Activated CD8-positive, alpha-beta T cell treated with anti-CD3 and anti-CD28 coated beads, Interleukin-2, amount 10 ng/mL, durations not matched to agents 7 days and 5 days (primary cell): ENCODE data around the gene NOTCH1. TPM values are rescaled to one million over a fixed set of nuclear protein-coding genes. Genes with fewer than 3 reads are reported as not detected.

ENCODE experiments used
- ATAC-seq: fragments of 150-1000 bp; cut with Tn5 transposase; one replicate; pipeline ENCODE4 v1.10.0; 2021; ENCODE audit warnings: moderate library complexity
- CTCF ChIA-PET: fragments of 350-600 bp; sonication (Branson Sonifier 250); formaldehyde crosslinking; loops from one replicate; lab custom pipeline; 2021; ENCODE audit warnings: antibody characterized with exemption; lab: Charles Lee
- POLR2A ChIA-PET: fragments of 350-600 bp; sonication (Branson Sonifier 250); formaldehyde crosslinking; loops from one replicate; lab custom pipeline; 2021; ENCODE audit warnings: antibody characterized with exemption; lab: Charles Lee
- DNase-seq: peaks from one replicate; pipeline ENCODE4 v3.0.0-alpha.2; 2020
- H3K27ac Mint-ChIP-seq: one replicate; pipeline ENCODE4 v1.8.0; 2021; ENCODE audit warnings: mild to moderate bottlenecking, mixed read lengths
- H3K27me3 Mint-ChIP-seq: one replicate; pipeline ENCODE4 v1.8.0; 2021; ENCODE audit warnings: low read depth, mixed read lengths
- H3K36me3 Mint-ChIP-seq: one replicate; pipeline ENCODE4 v1.8.0; 2021; ENCODE audit warnings: low read depth, mixed read lengths
- H3K4me1 Mint-ChIP-seq: one replicate; pipeline ENCODE4 v1.8.0; 2021; ENCODE audit warnings: low read depth, mixed read lengths
- H3K4me3 Mint-ChIP-seq: one replicate; pipeline ENCODE4 v1.8.0; 2021; ENCODE audit warnings: mild to moderate bottlenecking, mixed read lengths
- H3K9me3 Mint-ChIP-seq: one replicate; pipeline ENCODE4 v1.8.0; 2022; ENCODE audit warnings: mixed read lengths; ENCODE audit not compliant: insufficient read depth
- total RNA-seq, 2 experiments: library from RNA; stranded (reverse); gene quantifications; one replicate each; pipeline ENCODE4 v1.2.3, GENCODE V29; 2021

NOTCH1 gene
- total RNA-seq, 2 experiments from 2014 or later, result 86.6 to 94.1 TPM

DNA sequence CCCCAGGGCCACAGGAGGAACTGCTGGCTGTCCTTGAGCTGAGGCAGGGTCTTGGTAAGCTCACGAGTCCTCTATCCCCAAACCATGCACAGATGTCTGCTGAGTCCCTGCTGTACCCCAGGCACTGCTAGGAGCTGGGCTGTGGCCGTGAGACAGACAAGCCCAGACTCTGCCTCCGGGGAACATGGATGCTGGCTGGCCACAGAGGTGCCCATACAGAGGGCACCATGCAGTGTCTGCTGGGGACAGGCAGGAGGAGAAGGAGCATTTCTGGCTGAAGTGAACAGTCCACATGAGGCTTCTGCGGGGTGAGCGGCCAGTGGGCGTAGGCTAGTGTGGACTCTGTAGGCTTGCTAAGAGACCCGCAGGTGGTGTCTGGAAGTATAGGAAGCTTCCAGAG, 58.2 kb downstream of the NOTCH1 start:
- Mint-ChIP-seq H3K36me3 (no peaks in the 10 kb centered on the region), H3K4me1 (peaks cover 8% of the 10 kb centered on the region), H3K27me3 (no peaks in the 10 kb centered on the region), H3K4me3 (no peak overlapping the region), H3K27ac (no peak overlapping the region), H3K9me3 (no peaks in the 10 kb centered on the region)
- CTCF ChIA-PET, result interaction anchor here (0.7 to 7.2 kb wide), 13 partner anchors 46 to 175 kb away, joined by 3 to 55 read pairs (median 5); no protein-coding TSS in a partner anchor
- POLR2A ChIA-PET, result no interaction called here
- ATAC-seq (no peak), DNase-seq (no peak)

- peaks cover 4% of the 10 kb centered on the region for H3K36me3 Mint-ChIP-seq
- no peak overlapping the region for H3K27ac Mint-ChIP-seq
- ChIA-PET POLR2A (interaction anchor here (0.8 to 0.9 kb wide), 2 partner anchors 158 to 241 kb away, joined by 3 read pairs; no protein-coding TSS in a partner anchor), CTCF (interaction anchor here (1.1 to 7.2 kb wide), 10 partner anchors 47 to 158 kb away, joined by 3 to 55 read pairs (median 13); no protein-coding TSS in a partner anchor)
- no peaks in the 10 kb centered on the region for H3K27me3 Mint-ChIP-seq
- DNase-seq (no peak), ATAC-seq (no peak)
- peaks cover 8% of the 10 kb centered on the region for H3K4me1 Mint-ChIP-seq
- no peak overlapping the region for H3K4me3 Mint-ChIP-seq
- no peaks in the 10 kb centered on the region for H3K9me3 Mint-ChIP-seq
Observed at GRCh38 chr9:136486823-136487620, 58.8 kb downstream of the NOTCH1 start.

DNA sequence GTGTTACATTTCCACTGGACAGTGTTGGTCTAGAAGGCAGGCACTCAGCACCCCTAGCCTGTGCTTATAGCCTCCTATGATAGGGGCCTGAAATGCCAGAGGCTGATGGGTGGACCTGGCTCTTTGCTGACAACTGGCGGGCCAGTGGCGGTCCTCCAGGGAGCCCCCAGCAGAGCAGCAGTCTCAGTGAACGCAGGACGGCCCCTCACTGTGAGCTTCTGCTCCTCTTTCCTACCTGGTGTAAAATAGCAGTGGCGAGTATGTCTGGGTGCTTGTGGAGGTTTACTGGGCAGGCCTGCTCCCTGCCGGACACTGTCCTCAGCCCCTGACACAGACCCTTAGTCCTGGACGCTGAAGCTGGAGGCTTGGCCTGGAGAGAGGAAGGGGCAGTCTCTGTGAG, 59.7 kb downstream of the NOTCH1 start:
- H3K9me3 Mint-ChIP-seq, result no peaks in the 10 kb centered on the region
- no peak overlapping the region for H3K4me3 Mint-ChIP-seq
- ATAC-seq, result no peak
- no peaks in the 10 kb centered on the region for H3K27me3 Mint-ChIP-seq
- no peak for DNase-seq
- no peak overlapping the region for H3K27ac Mint-ChIP-seq
- CTCF ChIA-PET, result interaction anchor here (1.5 to 7.2 kb wide), 6 partner anchors 15 to 147 kb away, joined by 5 to 55 read pairs (median 26); no protein-coding TSS in a partner anchor
- POLR2A ChIA-PET, result interaction anchor here (0.8 to 2.4 kb wide), 3 partner anchors 145 to 242 kb away, joined by 3 to 8 read pairs (median 3); no protein-coding TSS in a partner anchor
- peaks cover 7% of the 10 kb centered on the region for H3K36me3 Mint-ChIP-seq
- H3K4me1 Mint-ChIP-seq, result peaks cover 16% of the 10 kb centered on the region

DNA sequence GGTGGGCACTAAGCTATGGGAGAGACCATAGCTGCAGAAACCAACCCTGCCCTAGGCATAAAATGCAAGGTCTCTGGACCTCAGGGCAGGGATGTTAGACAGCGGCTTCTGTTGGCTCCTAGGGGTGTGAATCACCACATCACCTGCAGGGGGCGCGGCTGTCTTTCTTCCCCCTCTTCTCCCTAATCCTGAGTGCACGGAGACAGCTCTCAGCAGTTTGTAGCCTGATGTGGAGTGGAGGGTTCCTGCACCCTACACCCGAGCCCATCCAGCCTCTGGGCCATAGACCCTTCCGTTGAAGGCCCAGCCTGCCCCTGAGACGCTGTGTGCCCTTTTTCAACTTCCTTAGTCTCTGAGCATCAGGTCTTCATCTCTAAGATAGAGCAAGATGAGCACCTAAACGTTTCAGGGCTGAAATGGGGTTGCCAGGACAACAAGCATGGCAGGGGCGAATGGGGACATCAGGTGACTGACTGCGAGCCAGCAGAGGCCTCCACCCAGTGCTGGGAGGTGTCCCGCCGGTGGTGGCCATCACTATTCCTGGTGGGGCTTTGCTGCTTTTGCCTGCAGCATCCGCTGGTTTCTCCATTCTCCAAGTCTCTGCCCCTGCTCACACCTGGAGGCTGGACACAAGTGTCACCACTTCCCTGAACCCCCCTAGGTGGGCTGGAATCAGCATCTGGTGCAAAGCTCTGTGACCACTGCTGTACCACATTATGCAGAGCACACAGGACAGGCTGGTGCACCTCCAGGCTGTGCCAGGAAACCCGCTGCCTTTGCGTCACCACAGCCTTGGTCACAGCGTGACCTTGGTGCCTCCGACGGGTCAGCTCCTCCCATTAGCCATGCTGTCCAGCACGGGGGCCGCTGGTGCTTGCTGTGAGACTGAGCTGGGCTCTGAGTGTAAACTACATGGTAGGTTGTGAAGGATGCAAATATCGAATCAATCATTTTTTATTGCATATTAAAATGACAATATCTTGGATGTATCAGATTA, 60.5 kb downstream of the NOTCH1 start:
- ATAC-seq (no peak), DNase-seq (peak; percentile 90)
- Mint-ChIP-seq H3K4me3 (peak overlapping the region; percentile 61), H3K27me3 (no peaks in the 10 kb centered on the region), H3K4me1 (peaks cover 20% of the 10 kb centered on the region), H3K36me3 (peaks cover 11% of the 10 kb centered on the region), H3K27ac (no peak overlapping the region), H3K9me3 (no peaks in the 10 kb centered on the region)
- CTCF ChIA-PET, result interaction anchor here (0.8 to 7.2 kb wide), 13 partner anchors 15 to 180 kb away, joined by 3 to 55 read pairs (median 5); no protein-coding TSS in a partner anchor
- POLR2A ChIA-PET, result interaction anchor here (0.8 to 2.4 kb wide), 3 partner anchors 146 to 243 kb away, joined by 3 to 8 read pairs (median 5); no protein-coding TSS in a partner anchor

DNA sequence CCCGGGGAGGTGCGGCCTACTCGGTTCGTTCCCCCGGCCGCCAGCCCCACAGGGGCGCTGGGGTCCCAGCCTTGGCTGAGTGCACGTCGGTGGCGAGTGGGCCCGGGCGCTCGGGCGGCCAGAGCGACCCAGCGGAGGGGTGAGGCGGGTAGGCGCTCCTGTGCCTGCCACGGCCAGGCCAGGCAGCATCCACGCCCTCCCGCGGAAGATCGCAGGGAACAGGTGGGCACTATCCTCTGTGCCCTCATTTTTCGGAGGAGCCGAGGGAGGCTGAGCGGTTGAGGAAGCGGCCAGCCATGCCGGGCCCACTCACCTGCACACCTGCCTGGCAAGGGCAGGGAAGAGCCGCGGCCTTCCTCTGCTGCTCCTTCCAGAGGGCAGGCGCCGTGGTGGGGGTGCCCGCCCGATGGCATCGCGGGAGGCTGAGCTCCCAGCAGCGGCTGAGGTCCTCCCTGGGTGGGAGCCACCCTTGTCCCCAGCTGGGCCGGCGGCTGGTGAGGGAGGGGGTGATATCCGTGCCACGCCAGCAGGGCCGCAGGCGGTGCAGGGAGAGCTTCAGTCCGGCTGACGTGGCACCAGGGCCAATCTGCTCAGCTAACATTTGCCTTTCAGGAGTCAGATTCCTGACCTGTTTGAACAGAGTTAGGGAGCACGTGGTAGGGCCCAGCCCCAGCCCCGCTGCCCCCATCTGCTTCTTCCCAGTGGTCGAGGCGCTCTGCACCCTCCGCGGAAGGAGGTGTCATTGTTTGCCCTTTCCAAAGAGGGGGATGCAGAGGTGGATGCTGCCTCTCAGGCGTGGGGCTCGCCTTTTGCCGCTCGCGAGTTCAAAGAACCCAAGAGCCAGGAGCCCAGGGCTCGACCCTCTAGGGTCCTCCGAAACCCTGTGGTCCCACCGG, 61.4 kb downstream of the NOTCH1 start:
- peaks cover 17% of the 10 kb centered on the region for H3K36me3 Mint-ChIP-seq
- ChIA-PET POLR2A (interaction anchor here (1.8 to 2.4 kb wide), 2 partner anchors 147 to 244 kb away, joined by 5 to 8 read pairs; no protein-coding TSS in a partner anchor), CTCF (interaction anchor here (0.8 to 7.2 kb wide), 14 partner anchors 14 to 216 kb away, joined by 3 to 55 read pairs (median 5); no protein-coding TSS in a partner anchor)
- H3K4me1 Mint-ChIP-seq, result peaks cover 26% of the 10 kb centered on the region
- no peak for DNase-seq
- H3K27me3 Mint-ChIP-seq, result no peaks in the 10 kb centered on the region
- ATAC-seq, result no peak
- no peaks in the 10 kb centered on the region for H3K9me3 Mint-ChIP-seq
- no peak overlapping the region for H3K27ac Mint-ChIP-seq
- peak overlapping the region; percentile 61 for H3K4me3 Mint-ChIP-seq

DNA sequence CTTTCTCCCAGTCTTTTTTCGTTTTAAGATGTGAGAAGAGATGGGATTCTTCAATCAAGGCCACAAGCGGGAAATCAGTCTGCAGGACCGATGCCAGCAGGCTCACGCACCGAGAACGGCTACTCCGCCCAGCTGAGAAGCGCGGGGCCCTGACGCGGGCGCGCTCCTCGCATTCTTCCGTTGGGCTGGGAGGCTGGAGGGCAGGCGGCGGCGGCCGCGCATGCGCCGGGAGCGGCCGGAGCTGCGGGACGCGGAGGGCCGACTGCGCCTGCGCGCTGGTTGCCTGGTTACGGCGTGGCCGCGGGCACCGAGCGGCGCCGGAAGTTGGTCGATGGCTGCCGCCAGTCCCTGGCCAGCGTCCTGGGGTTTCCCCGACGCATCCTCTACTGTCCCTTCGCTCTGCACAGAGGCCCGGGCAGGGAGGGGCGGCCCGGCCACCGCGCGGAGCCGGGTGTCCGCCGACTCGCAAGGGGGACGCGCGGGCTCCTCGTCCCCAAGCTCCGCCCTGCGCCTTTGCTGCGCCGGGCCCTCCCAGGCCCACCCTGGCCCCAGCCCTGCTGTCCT, 62.2 kb downstream of the NOTCH1 start:
- Mint-ChIP-seq H3K27me3 (no peaks in the 10 kb centered on the region), H3K27ac (peak overlapping the region; percentile 100), H3K4me1 (peaks cover 30% of the 10 kb centered on the region), H3K36me3 (peaks cover 22% of the 10 kb centered on the region), H3K4me3 (peak overlapping the region; percentile 92), H3K9me3 (no peaks in the 10 kb centered on the region)
- ChIA-PET POLR2A (interaction anchor here (1.8 to 2.4 kb wide), 2 partner anchors 148 to 245 kb away, joined by 5 to 8 read pairs; no protein-coding TSS in a partner anchor), CTCF (interaction anchor here (0.6 to 7.2 kb wide), 8 partner anchors 12 to 217 kb away, joined by 3 to 55 read pairs (median 15); no protein-coding TSS in a partner anchor)
- ATAC-seq, result peak; percentile 72
- DNase-seq, result peak; percentile 96

DNA sequence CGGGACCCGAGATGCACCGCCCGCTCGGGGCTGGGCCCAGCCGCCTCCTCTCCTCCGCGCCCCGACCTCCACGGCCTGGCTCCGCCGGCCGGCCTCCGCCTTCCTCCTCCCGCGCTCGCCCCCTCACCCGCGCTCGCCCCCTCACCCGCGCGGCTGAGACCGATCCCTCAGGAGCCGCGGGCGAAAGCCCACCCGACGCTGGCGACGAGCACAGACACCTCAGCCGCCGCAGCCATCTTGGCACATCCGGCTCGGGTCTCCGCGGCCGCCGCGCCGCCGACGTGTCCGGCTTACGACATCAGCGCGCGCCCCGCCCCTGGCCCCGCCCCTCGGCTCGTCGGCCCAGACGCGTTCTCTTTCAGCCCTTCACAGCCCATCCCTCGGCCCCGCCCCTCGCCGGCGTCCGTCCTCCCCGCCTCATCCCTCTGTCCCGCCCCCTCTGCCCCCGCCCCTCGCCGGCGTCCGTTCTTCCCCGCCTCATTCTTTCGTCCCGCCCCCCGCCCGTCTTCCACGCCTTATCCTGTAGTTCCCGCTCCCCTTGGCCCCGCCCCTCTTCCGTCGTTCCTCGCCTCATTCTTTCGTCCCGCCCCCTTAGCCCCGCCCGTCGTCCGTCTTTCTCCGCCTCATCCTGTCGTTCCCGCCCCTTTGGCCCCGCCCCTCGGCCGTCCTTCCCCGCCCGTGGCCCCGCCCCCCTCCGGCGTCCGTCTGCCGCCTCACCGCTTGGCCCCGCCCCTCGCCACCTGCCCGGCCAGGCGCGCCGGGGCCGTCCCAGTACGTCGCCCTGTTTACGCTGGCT, 62.9 kb downstream of the NOTCH1 start, which contains the start of gene SEC16A:
SEC16A (minus strand) TSS at position 248 of the 796 bp plus-strand sequence. CDS start 5,425 bp downstream, outside the sequence.
- ChIA-PET CTCF (interaction anchor here (0.6 to 7.2 kb wide), 5 partner anchors 13 to 151 kb away, joined by 3 to 55 read pairs (median 30); no protein-coding TSS in a partner anchor), POLR2A (no interaction called here)
- DNase-seq (peak; percentile 99), ATAC-seq (peak; percentile 70)
- Mint-ChIP-seq H3K9me3 (no peaks in the 10 kb centered on the region), H3K27me3 (no peaks in the 10 kb centered on the region), H3K4me3 (peak within 1 kb of the TSS; percentile 92), H3K27ac (peak within 1 kb of the TSS; percentile 100), H3K36me3 (peaks cover 22% of the 10 kb centered on the region), H3K4me1 (peaks cover 30% of the 10 kb centered on the region)

- H3K27ac Mint-ChIP-seq, result peak overlapping the region; percentile 100
- ChIA-PET CTCF (no interaction called here), POLR2A (no interaction called here)
- H3K36me3 Mint-ChIP-seq, result peaks cover 26% of the 10 kb centered on the region
- peaks cover 30% of the 10 kb centered on the region for H3K4me1 Mint-ChIP-seq
- no peaks in the 10 kb centered on the region for H3K9me3 Mint-ChIP-seq
- H3K27me3 Mint-ChIP-seq, result no peaks in the 10 kb centered on the region
- peak overlapping the region; percentile 92 for H3K4me3 Mint-ChIP-seq
- peak; percentile 8 for ATAC-seq
- DNase-seq, result peak; percentile 67
Observed at GRCh38 chr9:136482046-136482792, 63.6 kb downstream of the NOTCH1 start.

DNA sequence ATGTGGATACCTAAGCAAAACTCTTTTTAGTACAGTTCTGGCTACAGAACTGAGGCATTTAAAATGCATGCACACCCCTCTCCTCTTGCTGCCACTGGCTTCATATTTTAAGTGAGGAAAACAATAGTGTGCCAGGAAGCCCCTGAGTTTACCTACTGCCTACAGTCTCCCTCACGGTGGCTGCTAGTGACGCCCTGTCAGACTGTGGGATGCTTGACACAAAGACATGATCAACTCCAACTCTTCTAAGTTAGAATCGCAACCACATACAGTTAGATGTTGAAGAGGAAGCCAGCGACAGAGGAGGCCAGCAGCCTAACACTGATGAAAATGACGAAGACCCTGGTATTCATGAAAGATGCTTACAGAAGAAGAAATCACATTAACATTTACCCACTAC, 64.3 kb downstream of the NOTCH1 start:
- peak overlapping the region; percentile 92 for H3K4me3 Mint-ChIP-seq
- H3K36me3 Mint-ChIP-seq, result peaks cover 29% of the 10 kb centered on the region
- peaks cover 30% of the 10 kb centered on the region for H3K4me1 Mint-ChIP-seq
- ChIA-PET POLR2A (interaction anchor here (1.2 kb wide), 1 partner anchor 28 kb away, joined by 4 read pairs; no protein-coding TSS in a partner anchor), CTCF (no interaction called here)
- no peaks in the 10 kb centered on the region for H3K27me3 Mint-ChIP-seq
- no peaks in the 10 kb centered on the region for H3K9me3 Mint-ChIP-seq
- peak overlapping the region; percentile 100 for H3K27ac Mint-ChIP-seq
- ATAC-seq (no peak), DNase-seq (peak; percentile 45)
